Endothelial cell of umbilical vein (primary cell): ENCODE results near the gene CALML5. TPM values are rescaled to one million over a fixed set of nuclear protein-coding genes. Genes with fewer than 3 reads are reported as not detected.

Experiments
- BruUV-seq: library from RNA; stranded (reverse); fragments of 400-500 nt; replicated peaks from 2 replicates; lab custom pipeline; 2021; lab: Mats Ljungman, UMichigan
- CTCF ChIA-PET: fragments of 300-600, 350-600 bp; sonication (Branson Sonifier 250); formaldehyde crosslinking; loops from one replicate; lab custom pipeline; 2021; ENCODE audit warnings: antibody characterized with exemption, inconsistent platforms; lab: Charles Lee
- POLR2A ChIA-PET: fragments of 300-600, 350-600 bp; sonication (Branson Sonifier 250); formaldehyde crosslinking; loops from one replicate; lab custom pipeline; 2021; ENCODE audit warnings: antibody characterized with exemption, inconsistent platforms; lab: Charles Lee
- DNase-seq: peaks from one replicate; pipeline ENCODE4 v3.0.0-alpha.2; 2011; ENCODE audit warnings: low read depth, low spot score
- FAIRE-seq: peaks from 2 replicates; lab custom pipeline; 2011; peaks lifted over from hg19 to GRCh38; lab: Jason Lieb, UNC
- H2AFZ ChIP-seq: 2 replicates; pipeline ENCODE4 v1.6.0; 2012; ENCODE audit warnings: low read depth, low read length, control low read depth, inconsistent platforms
- H3K27ac ChIP-seq: 2 replicates; pipeline ENCODE4 v1.5.1; 2011; ENCODE audit warnings: low read depth, mild to moderate bottlenecking, control low read depth, low read length, moderate library complexity; ENCODE audit not compliant: insufficient read depth
- H3K27me3 ChIP-seq, 2 experiments: 2 replicates each; pipeline versions ENCODE4 v1.6.0 to v1.6.1; 2011; ENCODE audit warnings: low read length in 2 of 2, mixed read lengths in 1 of 2; ENCODE audit not compliant: control insufficient read depth in 2 of 2, insufficient read depth in 2 of 2
- H3K36me3 ChIP-seq, 2 experiments: 2 replicates in 1 of 2; 3 replicates in 1 of 2; pipeline ENCODE4 v1.5.1; 2011; ENCODE audit warnings: low read length in 2 of 2, mild to moderate bottlenecking in 1 of 2, moderate library complexity in 1 of 2; ENCODE audit not compliant: control insufficient read depth in 2 of 2, insufficient read depth in 2 of 2; ENCODE audit errors: extremely low read depth in 1 of 2
- H3K4me1 ChIP-seq: 3 replicates; pipeline ENCODE4 v1.5.1; 2011; ENCODE audit warnings: mild to moderate bottlenecking, low read length; ENCODE audit not compliant: control insufficient read depth, insufficient read depth; ENCODE audit errors: extremely low read depth
- H3K4me2 ChIP-seq: 2 replicates; pipeline ENCODE4 v1.6.1; 2011; ENCODE audit warnings: low read length, control low read depth, mixed read lengths; ENCODE audit not compliant: insufficient read depth
- H3K4me3 ChIP-seq, 3 experiments: fragments of 200-600 bp in 1 of 3; sonication (generic), shearing (Covaris generic) in 1 of 3; replicated peaks in 1 of 3; 2 replicates each; pipeline ENCODE4 v1.5.1; 2011 to 2016; ENCODE audit warnings: control low read depth in 3 of 3, low read length in 3 of 3, mild to moderate bottlenecking in 2 of 3, inconsistent platforms in 1 of 3, low read depth in 1 of 3, moderate library complexity in 1 of 3; ENCODE audit not compliant: insufficient read depth in 1 of 3
- H3K79me2 ChIP-seq: 2 replicates; pipeline ENCODE4 v1.6.0; 2012; ENCODE audit warnings: low read length, inconsistent platforms; ENCODE audit not compliant: control insufficient read depth, insufficient read depth
- H3K9ac ChIP-seq: replicated peaks from 2 replicates; pipeline ENCODE3; 2011; ENCODE audit warnings: low read length, control low read depth; ENCODE audit not compliant: insufficient read depth; ENCODE audit errors: extremely low read depth
- H3K9me1 ChIP-seq: replicated peaks from 3 replicates; pipeline ENCODE4 v1.6.0; 2011; ENCODE audit warnings: mild to moderate bottlenecking, low read length; ENCODE audit not compliant: control insufficient read depth, insufficient read depth; ENCODE audit errors: extremely low read depth
- H3K9me3 ChIP-seq: replicated peaks from 2 replicates; pipeline ENCODE4 v1.5.1; 2012; ENCODE audit warnings: low read length, inconsistent platforms; ENCODE audit not compliant: control insufficient read depth, insufficient read depth
- H4K20me1 ChIP-seq: replicated peaks from 2 replicates; pipeline ENCODE3; 2011; ENCODE audit warnings: mild to moderate bottlenecking, low read length; ENCODE audit not compliant: control insufficient read depth, insufficient read depth; ENCODE audit errors: extremely low read depth
- EZH2 ChIP-seq: IDR thresholded peaks from 2 replicates; pipeline ENCODE4 v1.6.1; 2012; ENCODE audit warnings: borderline replicate concordance, low read depth, mild to moderate bottlenecking, moderate library complexity, low read length, inconsistent platforms; ENCODE audit not compliant: severe bottlenecking
- FOS ChIP-seq: IDR thresholded peaks from 2 replicates; pipeline ENCODE4 v1.6.1; 2011; ENCODE audit warnings: mild to moderate bottlenecking, low read length, moderate library complexity, borderline replicate concordance; ENCODE audit not compliant: insufficient read depth
- GATA2 ChIP-seq: IDR thresholded peaks from 2 replicates; pipeline ENCODE4 v1.7.0; 2011; ENCODE audit warnings: low read depth, mild to moderate bottlenecking, moderate library complexity, mixed read lengths, low read length; ENCODE audit not compliant: insufficient read length, insufficient read depth
- JUN ChIP-seq: IDR thresholded peaks from 2 replicates; pipeline ENCODE4 v1.6.1; 2011; ENCODE audit warnings: borderline replicate concordance, low read depth; ENCODE audit not compliant: insufficient read length, insufficient read depth
- MYC ChIP-seq: IDR thresholded peaks from one replicate; pipeline ENCODE4 v1.6.1; 2011; ENCODE audit warnings: mild to moderate bottlenecking, low read depth, low read length
- POLR2A ChIP-seq: IDR thresholded peaks from 2 replicates; pipeline ENCODE4 v1.6.1; 2012; ENCODE audit warnings: low read depth, mild to moderate bottlenecking, control low read depth, low read length
- POLR2AphosphoS5 ChIP-seq: IDR thresholded peaks from 2 replicates; pipeline ENCODE4 v1.6.1; 2012; ENCODE audit warnings: low read depth, mild to moderate bottlenecking, control low read depth, low read length, moderate library complexity; ENCODE audit not compliant: insufficient read depth
- dilution Hi-C: fragments of 300-500 bp; cut with MboI; formaldehyde crosslinking; loops from one replicate; pipeline ENCODE4 v1.15.0; 2019; ENCODE audit warnings: low sequenced_read_pairs; ENCODE audit not compliant: extremely low pct_ligation_motif_present
- intact Hi-C: fragments of 100-400 bp; cut with micrococcal nuclease; formaldehyde crosslinking; loops from one replicate; pipeline ENCODE4 v1.10.0; 2022
- polyA plus RNA-seq, 4 experiments: library from polyadenylated mRNA; depleted of rRNA in 3 of 4; stranded (reverse) in 3 of 4; unstranded in 1 of 4; fragments of >200 nt; gene quantifications; 2 replicates each; pipeline versions ENCODE4 v1.2.1 to v1.2.3, GENCODE V29; 2011 to 2012; ENCODE audit warnings: missing spikeins in 1 of 4
- total RNA-seq: library from RNA; stranded (reverse); gene quantifications from 2 replicates; pipeline ENCODE4 v1.2.3, GENCODE V29; 2021
- TF ChIP-seq, protein P1 (sequence below): IDR thresholded peaks from 2 replicates; pipeline ENCODE4 v1.6.1; 2011; ENCODE audit not compliant: insufficient read depth, insufficient read length
- TF ChIP-seq, protein P2 (sequence below), 2 donors: IDR thresholded peaks; 1 replicate in 1 of 2; 2 replicates in 1 of 2; pipeline ENCODE4 v1.5.1; 2011; ENCODE audit warnings: low read length in 2 of 2, mild to moderate bottlenecking in 2 of 2, moderate library complexity in 2 of 2, control low read depth in 1 of 2, inconsistent platforms in 1 of 2, low read depth in 1 of 2; ENCODE audit not compliant: insufficient read depth in 1 of 2; ENCODE audit errors: extremely low read depth in 1 of 2

The CALML5 gene
- total and polyA plus RNA-seq, 2 donors (not counting 3 experiments of a cell fraction or from before 2014, with no cell fraction given) = not detected

DNA sequence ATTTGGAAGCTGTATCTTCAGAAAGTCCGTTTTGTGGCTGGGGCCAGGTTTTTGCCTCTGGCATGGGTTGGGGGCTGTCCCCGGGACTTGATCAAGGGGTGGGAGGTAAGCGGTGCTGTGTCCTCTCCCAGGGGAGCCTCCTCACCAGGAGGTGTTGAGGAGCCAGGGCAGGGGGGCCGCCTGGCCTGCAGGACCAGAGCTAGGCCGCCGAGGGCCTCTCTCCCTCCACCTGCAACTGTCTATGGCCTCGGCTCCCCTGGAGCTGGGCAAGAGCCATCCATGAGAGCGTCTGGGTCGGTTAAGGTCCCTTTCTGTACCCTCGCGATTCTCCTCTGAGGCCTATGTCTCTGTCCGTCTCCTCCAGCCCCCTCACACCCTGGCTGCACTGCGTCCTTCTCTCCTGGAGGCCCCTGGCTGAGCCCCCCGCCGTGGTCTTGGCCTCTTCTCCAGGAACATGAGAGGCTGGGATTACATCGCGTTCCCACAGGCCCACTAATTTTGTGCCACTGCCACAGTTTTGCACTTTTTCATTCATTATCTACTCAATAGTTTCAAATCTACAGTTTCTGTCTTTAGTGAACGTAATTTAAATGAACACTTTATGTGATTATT, 20.6 kb downstream of the CALML5 start:
- Histone ChIP-seq H3K9me1 (no peaks in the 10 kb centered on the region), H3K9ac (no peak overlapping the region), H2AFZ (no peak overlapping the region), H3K4me3 (no peak overlapping the region), H3K4me2 (no peak overlapping the region), H3K36me3 (no peaks in the 10 kb centered on the region), H4K20me1 (no peaks in the 10 kb centered on the region), H3K79me2 (no peaks in the 10 kb centered on the region), H3K4me1 (no peaks in the 10 kb centered on the region), H3K27ac (no peak overlapping the region), H3K9me3 (no peaks in the 10 kb centered on the region), H3K27me3 (peaks cover 0 to 2% of the 10 kb centered on the region in 2 experiments)
- DNase-seq = no peak
- intact Hi-C loops (no loop called here), dilution Hi-C loops (no loop called here)
- no peak for FAIRE-seq
- TF ChIP-seq, protein P1, sequence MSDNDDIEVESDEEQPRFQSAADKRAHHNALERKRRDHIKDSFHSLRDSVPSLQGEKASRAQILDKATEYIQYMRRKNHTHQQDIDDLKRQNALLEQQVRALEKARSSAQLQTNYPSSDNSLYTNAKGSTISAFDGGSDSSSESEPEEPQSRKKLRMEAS = no peak
- no peak for TF ChIP-seq POLR2A
- TF ChIP-seq GATA2 = no peak
- no peak for TF ChIP-seq MYC
- TF ChIP-seq EZH2 = no peak
- no peak for TF ChIP-seq FOS
- TF ChIP-seq JUN = no peak
- TF ChIP-seq, protein P2, sequence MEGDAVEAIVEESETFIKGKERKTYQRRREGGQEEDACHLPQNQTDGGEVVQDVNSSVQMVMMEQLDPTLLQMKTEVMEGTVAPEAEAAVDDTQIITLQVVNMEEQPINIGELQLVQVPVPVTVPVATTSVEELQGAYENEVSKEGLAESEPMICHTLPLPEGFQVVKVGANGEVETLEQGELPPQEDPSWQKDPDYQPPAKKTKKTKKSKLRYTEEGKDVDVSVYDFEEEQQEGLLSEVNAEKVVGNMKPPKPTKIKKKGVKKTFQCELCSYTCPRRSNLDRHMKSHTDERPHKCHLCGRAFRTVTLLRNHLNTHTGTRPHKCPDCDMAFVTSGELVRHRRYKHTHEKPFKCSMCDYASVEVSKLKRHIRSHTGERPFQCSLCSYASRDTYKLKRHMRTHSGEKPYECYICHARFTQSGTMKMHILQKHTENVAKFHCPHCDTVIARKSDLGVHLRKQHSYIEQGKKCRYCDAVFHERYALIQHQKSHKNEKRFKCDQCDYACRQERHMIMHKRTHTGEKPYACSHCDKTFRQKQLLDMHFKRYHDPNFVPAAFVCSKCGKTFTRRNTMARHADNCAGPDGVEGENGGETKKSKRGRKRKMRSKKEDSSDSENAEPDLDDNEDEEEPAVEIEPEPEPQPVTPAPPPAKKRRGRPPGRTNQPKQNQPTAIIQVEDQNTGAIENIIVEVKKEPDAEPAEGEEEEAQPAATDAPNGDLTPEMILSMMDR (IDR thresholded peaks at IDR 0.05; ENCODE audit: extremely low read depth in 1 of 2, insufficient read depth in 1 of 2, low read depth in 1 of 2, low read length in 2 of 2) = no peak
- TF ChIP-seq POLR2AphosphoS5 = no peak
- no TSS peak for BruUV-seq
- ChIA-PET POLR2A (no interaction called here), CTCF (interaction anchor here (1.5 kb wide), 1 partner anchor 144 kb away, joined by 5 read pairs; no protein-coding TSS in a partner anchor)
